Measurements from ENCODE around the gene PLCB3.

PLCB3 gene

DNA sequence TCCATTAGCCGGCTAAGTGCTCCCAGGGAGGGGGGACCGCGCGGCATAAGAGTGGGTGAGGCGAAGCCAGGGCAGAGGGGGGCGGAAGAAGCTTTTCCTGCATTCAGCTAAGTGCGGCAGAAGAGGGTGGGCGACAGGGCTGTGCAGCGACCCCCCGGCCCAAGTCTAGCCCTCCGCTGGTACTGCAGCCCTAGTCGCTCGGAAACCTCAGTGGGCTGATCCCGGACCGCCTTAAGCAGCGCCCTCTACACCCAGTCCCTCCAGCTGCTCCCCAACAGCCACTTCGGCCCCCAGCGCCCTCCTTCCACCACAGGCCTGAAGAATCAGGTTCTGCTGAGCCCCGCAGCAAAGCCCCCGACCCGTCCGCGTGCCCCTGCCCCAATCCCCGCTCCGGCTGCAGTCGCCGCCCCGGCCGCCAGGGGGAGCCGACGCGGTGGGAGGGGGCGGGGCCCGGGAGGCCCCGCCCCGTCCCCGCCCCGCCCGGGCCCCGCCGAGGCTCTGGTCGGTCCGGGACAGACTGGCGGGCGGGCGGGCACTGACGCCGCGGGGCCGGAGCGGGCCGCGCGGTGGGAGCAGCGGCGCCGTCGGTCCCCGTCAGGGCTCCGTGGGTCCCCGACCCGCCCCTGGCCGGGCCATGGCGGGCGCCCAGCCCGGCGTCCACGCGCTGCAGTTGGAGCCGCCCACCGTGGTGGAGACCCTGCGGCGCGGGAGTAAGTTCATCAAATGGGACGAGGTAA is at the start of gene PLCB3:
Gene PLCB3 (plus strand): TSS at position 515 of the 737 bp plus-strand sequence. CDS start 120 bp downstream, at position 635.
- peak in 29 of 58 donors; percentile 17 to 66 (median 38) for DNase-seq

DNA sequence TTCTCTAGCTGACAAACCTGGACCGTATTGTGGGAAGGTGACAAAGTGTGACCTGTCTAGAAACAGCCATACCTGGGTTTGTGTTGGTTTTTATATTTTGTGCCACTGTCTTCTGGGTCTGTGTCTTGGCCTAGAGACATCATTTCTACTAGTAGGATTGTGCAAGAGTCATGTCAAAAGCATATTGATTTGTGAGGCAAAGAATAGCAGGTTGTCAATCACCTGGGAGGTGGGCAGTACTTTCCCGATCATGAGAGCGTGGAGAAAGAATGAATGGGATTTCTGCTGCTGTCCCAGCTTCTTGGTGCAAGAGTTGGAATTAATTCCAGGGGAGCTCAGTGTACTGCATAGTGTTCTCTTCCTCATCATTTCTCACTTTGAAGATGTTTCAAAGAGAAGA is 49.8 kb upstream of the PLCB3 start:
- no peak for DNase-seq

DNA sequence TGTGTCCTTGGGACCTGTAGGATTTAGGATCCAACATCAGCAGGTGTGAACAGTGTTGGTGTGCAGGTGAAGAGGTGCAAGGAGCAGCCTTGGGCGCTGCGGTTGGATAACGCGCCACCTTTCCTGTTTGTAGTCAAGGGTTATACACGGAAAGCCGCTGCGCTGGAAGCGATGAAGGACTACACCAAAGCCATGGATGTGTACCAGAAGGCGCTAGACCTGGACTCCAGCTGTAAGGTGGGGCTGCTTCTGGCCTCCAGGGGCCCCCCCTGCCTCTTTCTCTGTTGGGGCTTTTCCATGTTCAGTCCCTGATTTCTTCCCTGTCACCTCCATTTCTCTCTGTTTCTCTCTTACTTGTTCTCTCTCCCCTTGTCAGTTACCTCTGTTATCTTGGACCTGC is 48.3 kb upstream of the PLCB3 start:
- DNase-seq, result no peak

DNA sequence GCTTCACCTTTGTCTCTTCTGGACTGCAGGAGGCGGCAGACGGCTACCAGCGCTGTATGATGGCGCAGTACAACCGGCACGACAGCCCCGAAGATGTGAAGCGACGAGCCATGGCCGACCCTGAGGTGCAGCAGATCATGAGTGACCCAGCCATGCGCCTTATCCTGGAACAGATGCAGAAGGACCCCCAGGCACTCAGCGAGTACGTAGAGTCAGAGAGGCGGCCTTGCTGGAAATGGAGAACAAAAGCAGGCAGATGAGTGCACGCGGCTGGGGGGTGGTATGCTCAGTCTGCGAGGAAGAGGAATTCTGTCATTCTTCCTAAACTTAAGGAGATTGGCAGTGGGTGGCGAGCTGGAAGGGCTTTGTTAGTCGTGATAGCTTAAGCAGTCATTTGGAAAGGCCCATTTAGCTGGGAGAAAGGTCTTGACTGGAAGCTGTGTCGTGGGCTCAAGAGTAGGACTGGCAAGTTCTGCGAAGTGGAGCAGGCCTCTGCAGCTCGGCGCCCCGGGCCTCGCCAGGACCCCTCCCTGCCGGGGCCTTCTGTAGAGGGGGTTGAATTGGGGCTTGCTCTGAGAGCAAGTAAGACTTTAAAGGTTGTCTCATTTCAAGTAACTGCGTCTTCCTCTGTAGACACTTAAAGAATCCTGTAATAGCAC is 47.8 kb upstream of the PLCB3 start:
- no peak for DNase-seq

DNA sequence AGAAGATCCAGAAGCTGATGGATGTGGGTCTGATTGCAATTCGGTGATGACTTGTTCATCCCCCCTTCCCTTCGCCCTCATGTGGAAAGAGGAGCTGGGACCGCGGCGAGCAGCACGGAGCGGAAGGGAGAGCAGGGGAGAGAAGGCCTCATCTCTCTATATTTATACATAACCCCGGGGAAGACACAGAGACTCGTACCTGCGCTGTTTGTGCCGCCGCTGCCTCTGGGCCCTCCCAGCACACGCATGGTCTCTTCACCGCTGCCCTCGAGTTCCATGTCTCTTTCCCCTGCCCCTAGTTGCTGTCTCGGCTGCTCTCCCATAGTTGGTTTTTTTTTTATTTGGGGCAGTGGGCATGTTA is 47.3 kb upstream of the PLCB3 start:
- DNase-seq, result no peak

DNA sequence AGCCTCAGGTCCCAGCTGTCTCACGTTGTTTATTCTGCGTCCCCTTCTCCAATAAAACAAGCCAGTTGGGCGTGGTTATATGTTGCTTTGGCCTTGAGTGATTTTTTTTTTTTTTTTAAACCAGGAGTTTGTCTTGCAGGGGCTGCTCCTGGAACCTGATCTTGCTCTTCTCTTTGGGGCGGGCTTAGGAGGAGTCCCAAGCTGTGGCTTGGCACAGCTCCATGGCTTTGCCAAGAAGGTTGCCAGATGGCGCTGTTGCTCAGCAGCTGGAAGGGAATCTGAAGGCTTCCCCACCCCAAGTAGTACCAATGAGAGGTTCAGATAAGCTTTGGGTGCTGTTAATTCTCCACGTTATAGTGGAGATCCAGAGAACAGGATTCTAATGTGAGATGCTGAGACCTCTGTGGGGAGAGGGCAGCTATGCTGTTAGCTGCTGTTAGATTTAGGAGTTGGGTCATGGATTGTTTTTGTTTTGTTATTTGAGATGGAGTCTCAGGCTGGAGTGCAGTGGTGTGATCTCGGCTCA is 46.8 kb upstream of the PLCB3 start:
- DNase-seq, result peak in 56 of 58 donors; percentile 4 to 86 (median 66)

DNA sequence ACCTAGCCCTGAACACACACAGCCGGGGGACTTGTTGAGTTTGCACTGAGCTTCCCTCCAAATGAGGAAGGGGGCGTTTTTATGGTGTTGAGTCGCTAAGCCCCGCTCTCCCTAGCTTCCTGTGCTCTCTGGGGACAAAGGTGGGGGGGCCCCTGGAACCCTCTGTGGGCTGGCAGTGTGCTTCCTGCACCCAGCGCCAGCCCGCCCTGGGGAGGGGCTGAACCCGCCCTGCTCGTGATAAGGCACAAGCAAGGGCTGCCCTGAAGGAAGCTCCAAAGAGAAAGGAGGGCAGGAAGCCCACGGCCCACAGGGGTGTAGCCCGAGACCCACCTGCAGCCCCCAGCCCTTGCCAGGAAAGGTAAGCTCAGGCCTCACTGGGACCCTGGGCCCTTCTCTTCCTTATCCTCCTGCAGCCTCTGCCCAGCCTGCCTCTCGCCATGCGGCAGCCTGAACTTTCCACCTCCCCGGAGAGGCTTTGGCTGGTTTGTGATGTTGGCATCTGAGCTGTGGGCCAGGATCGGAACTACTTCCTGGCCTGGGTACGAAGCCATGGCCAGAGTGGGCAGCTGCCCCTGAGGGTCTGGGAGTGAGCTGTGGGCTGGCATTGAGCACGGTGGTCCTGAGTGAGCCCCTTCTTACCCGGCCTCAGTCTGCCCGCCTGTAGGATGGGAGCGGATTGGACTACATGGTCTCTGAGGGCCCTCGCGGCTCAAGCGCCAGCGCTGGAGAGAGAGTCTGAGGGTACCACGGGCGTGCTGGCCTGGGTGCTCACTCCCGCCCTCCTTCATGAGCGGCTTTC is 44.7 kb upstream of the PLCB3 start, which contains the start of gene FERMT3:
Gene FERMT3 (plus strand): TSS at position 265 of the 799 bp plus-strand sequence. CDS start 644 bp downstream, outside the sequence.
- DNase-seq, result peak in 5 of 58 donors; percentile 16 to 29 (median 26)

DNA sequence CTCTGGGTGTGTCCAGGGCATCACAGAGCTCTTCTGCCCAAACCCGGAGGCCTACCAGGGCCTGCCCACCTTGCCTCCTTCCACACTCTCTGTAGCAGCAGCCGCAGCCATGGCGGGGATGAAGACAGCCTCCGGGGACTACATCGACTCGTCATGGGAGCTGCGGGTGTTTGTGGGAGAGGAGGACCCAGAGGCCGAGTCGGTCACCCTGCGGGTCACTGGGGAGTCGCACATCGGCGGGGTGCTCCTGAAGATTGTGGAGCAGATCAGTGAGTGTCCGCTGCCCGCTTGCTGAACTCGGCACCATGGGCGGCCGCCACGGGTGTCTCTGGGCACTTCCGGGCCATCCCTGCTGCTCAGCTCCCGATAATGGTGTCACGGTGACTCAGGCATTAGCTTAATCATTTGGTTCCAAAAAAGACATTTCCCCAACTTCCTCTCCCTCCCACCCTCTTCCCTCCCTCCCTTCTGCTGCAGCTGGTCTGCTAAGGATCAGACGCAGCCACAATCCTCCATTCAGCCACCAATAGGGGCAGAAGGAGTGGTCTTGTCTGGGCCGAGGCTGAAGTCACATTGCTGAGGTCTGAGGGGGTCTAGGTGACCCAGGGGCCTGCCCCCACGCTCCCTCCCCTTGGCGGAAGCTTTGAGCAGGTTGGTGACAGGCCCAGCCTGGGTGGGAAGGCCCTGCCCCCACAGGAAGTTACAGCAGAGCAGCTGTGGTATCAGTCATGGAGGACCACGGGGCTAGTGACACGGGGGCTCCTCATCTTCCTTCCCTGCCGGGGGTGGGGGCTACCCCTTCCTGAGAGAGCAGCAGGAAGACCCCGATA is 43.9 kb upstream of the PLCB3 start:
- peak in 11 of 58 donors; percentile 25 to 51 (median 31) for DNase-seq

DNA sequence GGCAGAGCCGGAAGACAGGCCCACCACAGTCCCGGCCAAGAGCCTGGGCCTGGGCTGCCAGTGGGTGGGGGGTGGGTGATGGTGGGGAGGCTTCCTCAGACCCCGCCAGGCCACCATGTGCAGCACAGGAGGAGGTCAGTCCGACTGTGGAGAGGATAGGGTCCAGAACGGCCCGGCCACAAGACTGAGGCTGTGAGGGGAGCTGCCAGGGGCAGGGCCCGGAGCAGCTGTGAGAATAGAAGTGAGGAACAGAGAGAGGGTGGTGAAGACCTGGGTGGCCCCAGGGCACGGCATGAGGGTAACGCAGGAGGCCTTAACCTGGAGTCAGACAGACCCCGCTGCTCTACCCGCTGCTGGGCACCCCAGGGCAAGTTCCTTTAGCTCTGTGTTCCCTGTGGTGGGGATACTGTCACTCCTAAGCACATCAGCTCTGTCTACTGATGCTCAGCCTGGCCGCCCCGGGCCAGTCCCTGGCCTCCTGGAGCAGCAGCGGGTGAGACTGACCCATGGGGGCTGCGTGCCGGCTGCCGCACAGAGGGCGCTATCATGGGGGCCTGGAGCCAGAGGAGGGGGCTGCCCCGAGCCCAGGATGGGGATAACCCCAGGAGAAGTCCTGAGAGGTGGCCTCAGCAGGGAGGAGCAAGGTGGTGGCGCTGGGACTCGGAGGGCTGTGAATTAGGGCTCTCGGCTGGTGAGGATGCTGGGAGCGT is 43.1 kb upstream of the PLCB3 start:
- no peak for DNase-seq

DNA sequence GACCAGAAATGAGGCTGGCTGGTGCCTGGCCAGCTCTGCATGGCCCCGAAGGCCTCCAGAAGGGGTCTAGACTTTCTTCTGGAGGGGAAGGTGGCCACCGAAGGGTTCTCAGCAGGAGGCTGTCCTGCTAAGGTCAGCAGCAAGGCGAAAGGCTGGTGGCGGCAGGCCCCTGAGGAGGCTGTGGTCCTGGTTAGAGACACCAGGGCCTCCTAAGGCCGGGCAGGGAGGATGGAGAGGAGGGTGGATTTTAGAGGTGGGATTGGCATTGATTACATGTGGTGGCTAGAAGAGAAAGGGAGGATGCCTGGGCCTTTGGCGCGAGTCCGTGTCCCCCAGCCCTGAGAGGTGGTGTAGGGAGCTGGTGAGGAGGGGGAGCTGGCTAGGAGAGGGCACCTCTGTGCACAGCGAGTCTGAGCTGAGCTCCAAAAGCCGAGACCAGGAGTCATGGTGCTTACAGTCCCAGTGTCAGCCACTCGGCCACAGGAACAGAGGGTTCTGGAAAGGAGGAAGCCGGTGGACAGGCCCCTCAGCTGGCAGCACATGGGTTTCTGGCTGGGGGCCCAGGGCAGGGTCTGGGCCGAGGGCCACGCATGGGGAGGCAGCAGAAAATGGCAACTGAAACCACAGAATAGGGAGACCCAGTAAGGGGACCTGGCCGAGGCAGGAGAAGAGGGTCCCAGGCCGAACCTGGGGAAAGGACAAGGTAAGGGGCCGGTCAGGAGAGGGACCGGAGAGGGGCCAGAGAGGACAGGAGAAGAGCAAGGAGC is 42.4 kb upstream of the PLCB3 start:
- DNase-seq, result peak in 6 of 58 donors; percentile 13 to 49 (median 29)

DNA sequence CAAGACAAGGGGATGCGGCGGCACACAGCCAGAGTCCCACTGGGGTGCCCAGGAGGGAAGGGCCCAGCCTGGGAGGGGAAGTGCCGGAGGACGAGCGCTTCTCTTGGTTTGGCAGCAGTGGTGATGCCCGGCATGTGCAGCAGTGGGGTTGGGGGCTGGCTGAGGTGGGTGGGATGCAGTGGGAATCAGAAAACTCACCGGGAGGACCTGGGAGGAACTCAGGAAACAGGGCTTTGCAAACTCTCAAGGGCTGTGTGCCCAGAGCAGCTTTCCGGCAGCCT is 41.8 kb upstream of the PLCB3 start:
- DNase-seq, result no peak

DNA sequence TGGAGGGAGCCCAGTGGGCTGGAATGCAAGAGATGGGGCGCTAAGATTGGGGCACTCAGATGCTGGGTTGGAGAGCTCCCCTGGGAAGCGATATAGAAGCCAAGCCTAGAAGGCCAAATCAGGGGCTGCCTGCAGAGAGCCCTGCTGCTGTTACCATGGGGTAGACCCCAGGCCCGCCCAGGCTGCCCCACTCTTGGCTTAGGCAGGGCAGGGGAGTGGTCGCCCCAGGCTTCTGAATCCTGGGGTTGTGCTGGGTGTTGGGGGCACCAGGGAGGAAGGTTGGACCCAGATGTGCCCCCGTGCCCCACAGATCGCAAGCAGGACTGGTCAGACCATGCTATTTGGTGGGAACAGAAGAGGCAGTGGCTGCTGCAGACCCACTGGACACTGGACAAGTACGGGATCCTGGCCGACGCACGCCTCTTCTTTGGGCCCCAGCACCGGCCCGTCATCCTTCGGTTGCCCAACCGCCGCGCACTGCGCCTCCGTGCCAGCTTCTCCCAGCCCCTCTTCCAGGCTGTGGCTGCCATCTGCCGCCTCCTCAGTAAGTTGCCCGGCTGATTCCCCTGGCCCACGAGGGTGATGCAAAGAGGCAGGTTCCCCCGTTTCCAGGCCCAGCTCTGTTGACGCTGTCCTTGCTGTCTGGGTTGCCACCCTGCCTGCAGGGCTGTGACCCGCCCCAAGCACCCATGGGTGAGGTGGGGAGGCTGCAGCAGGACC is 40.9 kb upstream of the PLCB3 start:
- no peak for DNase-seq

DNA sequence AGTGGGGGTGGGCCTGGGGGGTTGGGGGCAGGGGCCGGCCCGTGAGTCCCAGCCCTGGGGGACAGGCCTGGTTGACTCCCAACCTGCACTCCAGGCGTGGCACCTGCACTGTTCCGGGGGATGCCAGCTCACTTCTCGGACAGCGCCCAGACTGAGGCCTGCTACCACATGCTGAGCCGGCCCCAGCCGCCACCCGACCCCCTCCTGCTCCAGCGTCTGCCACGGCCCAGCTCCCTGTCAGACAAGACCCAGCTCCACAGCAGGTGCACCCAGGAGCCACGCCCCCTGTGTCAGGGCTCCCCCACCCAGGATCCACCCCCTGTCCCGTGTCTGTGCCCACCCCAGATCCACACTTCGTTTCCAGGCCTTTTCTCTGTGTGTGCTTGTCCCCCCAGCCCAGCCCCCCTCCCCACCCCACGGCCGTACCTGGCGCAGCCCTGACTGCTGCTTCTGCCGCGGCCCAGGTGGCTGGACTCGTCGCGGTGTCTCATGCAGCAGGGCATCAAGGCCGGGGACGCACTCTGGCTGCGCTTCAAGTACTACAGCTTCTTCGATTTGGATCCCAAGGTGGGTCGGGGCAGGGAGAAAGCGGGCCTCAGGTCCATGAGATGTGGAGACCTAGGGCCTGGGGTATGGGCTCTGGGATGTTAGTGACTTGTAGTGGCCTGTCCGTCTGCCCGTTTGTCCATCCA is 40.0 kb upstream of the PLCB3 start:
- DNase-seq, result no peak

DNA sequence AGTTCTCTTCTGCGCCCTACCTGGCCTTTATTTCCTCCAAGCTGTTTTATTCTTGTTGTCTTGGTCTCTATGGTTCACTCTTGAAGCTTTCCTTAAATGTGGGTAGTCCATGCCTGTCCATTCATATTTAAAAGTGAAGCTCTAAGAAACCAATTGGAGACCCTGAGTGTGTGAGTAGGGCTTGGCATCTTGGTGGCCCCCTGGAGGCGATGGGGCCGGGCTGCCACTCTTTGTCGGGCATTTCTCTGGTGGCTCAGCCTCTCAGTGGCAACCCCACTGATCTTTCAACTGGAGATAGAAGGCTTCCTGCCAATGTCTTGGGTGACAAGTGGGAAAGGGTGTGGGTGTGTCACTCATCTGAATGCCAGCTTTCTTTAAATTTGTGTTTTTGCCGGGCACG is 34.5 kb upstream of the PLCB3 start:
- no peak for DNase-seq

DNA sequence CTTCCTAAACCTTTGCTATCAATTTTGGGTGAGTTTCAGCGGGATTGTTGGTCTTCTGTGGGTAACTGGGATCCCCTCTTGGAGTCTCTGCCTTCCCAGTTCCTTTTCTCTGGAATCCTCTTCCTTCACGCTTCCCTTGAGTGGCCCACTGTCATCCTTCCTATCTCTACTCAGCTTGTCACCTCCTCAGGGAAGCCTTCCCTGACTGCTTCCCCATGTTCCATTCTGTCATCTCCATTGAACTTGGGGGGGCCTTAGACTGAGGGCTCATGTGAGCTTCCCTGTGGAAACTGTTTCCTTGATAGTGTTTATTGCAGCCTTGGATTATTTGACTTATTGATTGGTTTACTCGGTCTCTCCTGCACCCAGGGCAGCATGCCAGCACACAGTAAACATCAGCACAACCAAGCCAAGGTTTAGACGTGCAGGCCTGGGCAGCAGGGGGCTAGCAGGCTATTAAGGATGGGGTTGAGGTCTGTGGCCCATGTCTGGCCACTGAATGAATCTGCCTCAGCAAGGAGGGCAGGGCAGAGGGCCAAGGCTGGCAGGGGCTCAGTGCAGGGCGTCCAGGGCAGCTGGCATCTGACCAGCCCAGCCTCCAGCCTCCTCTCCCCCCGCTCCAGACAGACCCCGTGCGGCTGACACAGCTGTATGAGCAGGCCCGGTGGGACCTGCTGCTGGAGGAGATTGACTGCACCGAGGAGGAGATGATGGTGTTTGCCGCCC is 32.5 kb upstream of the PLCB3 start:
- DNase-seq, result peak in 5 of 58 donors; percentile 25 to 39 (median 31)

DNA sequence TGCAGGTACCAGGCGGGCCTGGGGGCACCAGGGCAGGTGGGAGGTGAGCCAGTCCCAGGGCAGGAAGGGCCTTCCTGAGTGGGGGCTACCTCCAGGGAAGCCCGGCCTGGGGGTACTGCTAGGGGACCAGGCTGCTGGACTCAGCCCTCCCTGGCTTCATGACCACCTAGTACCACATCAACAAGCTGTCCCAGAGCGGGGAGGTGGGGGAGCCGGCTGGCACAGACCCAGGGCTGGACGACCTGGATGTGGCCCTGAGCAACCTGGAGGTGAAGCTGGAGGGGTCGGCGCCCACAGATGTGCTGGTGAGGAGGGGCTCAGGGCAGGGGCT is 32.0 kb upstream of the PLCB3 start:
- no peak for DNase-seq

DNA sequence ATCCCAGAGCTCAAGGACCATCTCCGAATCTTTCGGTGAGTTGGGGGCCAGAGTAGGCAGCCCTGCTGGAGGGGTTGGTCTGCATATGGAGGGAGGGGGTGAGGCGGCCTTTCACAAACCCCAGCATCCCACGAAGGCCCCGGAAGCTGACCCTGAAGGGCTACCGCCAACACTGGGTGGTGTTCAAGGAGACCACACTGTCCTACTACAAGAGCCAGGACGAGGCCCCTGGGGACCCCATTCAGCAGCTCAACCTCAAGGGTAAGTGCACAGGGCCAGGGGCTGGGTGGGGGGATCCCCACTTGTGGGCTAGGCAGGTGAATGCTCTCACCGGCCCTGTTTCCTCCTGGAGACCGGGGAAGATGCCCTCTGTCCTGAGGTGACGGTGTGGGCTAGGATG is 31.6 kb upstream of the PLCB3 start:
- no peak for DNase-seq

DNA sequence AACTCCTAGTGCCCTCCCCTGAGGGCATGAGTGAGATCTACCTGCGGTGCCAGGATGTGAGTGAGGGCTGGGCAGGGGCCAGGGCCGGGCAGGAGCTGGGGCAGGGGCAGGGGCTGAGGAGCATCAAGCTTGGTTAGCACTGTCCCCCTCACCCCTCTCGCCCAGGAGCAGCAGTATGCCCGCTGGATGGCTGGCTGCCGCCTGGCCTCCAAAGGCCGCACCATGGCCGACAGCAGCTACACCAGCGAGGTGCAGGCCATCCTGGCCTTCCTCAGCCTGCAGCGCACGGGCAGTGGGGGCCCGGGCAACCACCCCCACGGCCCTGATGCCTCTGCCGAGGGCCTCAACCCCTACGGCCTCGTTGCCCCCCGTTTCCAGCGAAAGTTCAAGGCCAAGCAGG is 31.1 kb upstream of the PLCB3 start:
- no peak for DNase-seq
